ENCODE measurements around the gene ATP8B2.

The ATP8B2 gene

GRCh38 chr1:154329551-154330131 is 4.3 kb downstream of the ATP8B2 start:
- TF ChIP-seq EZH2phosphoT487 (IDR thresholded peaks at IDR 0.05; ENCODE audit: low read depth) (no peak), CTCF (IDR thresholded peaks at IDR 0.05; ENCODE audit: low read depth, low read length) (no peak)
- Histone ChIP-seq H3K27ac (ENCODE audit: low read length) (no peak overlapping the region), H3K9me3 (ENCODE audit: insufficient read depth, low read length) (no peaks in the 10 kb centered on the region), H3K36me3 (replicated peaks; ENCODE audit: low read depth, low read length) (peaks cover 17% of the 10 kb centered on the region), H3K4me3 (ENCODE audit: low read length) (no peak overlapping the region), H3K4me1 (ENCODE audit: low read length) (peaks cover 29% of the 10 kb centered on the region), H3K9ac (ENCODE audit: low read length) (no peak overlapping the region), H4K20me1 (ENCODE audit: insufficient read depth, low read length) (peaks cover 27% of the 10 kb centered on the region; the same call in 1 of the 2 replicates), H2AFZ (ENCODE audit: low read depth, low read length) (no peak overlapping the region), H3K79me2 (ENCODE audit: low read length) (peaks cover 24% of the 10 kb centered on the region), H3K27me3 (ENCODE audit: low read depth, low read length) (no peaks in the 10 kb centered on the region), H3K4me2 (ENCODE audit: low read length) (no peak overlapping the region)

GRCh38 chr1:154330669-154331068 is 5.3 kb downstream of the ATP8B2 start:
- H3K9ac ChIP-seq (ENCODE audit: low read length): no peak overlapping the region
- peaks cover 21% of the 10 kb centered on the region for H3K79me2 ChIP-seq (ENCODE audit: low read length)
- H2AFZ ChIP-seq (ENCODE audit: low read depth, low read length): no peak overlapping the region
- H3K36me3 ChIP-seq (replicated peaks; ENCODE audit: low read depth, low read length): peaks cover 23% of the 10 kb centered on the region
- H3K4me2 ChIP-seq (ENCODE audit: low read length): no peak overlapping the region
- H3K27me3 ChIP-seq (ENCODE audit: low read depth, low read length): no peaks in the 10 kb centered on the region
- no peaks in the 10 kb centered on the region for H3K9me3 ChIP-seq (ENCODE audit: insufficient read depth, low read length)
- H3K4me3 ChIP-seq (ENCODE audit: low read length): no peak overlapping the region
- no peak overlapping the region for H3K27ac ChIP-seq (ENCODE audit: low read length)
- peaks cover 32% of the 10 kb centered on the region for H3K4me1 ChIP-seq (ENCODE audit: low read length)
- TF ChIP-seq EZH2phosphoT487 (IDR thresholded peaks at IDR 0.05; ENCODE audit: low read depth) (no peak), CTCF (IDR thresholded peaks at IDR 0.05; ENCODE audit: low read depth, low read length) (no peak)
- H4K20me1 ChIP-seq (ENCODE audit: insufficient read depth, low read length): peaks cover 27% of the 10 kb centered on the region; the same call in 1 of the 2 replicates

- H3K27ac ChIP-seq (ENCODE audit: low read length): no peak overlapping the region
- H3K36me3 ChIP-seq (replicated peaks; ENCODE audit: low read depth, low read length): peaks cover 44% of the 10 kb centered on the region
- no peak overlapping the region for H3K4me2 ChIP-seq (ENCODE audit: low read length)
Observed at GRCh38 chr1:154334079-154335024, 9.0 kb downstream of the ATP8B2 start.

GRCh38 chr1:154335025-154335714 is 9.8 kb downstream of the ATP8B2 start:
- H2AFZ ChIP-seq (ENCODE audit: low read depth, low read length): no peak overlapping the region
- no peak overlapping the region for H3K4me3 ChIP-seq (ENCODE audit: low read length)
- H3K27ac ChIP-seq (ENCODE audit: low read length): no peak overlapping the region
- H3K79me2 ChIP-seq (ENCODE audit: low read length): no peaks in the 10 kb centered on the region
- H3K4me2 ChIP-seq (ENCODE audit: low read length): no peak overlapping the region
- TF ChIP-seq CTCF (IDR thresholded peaks at IDR 0.05; ENCODE audit: low read depth, low read length): peak; percentile 95
- no peak for TF ChIP-seq EZH2phosphoT487 (IDR thresholded peaks at IDR 0.05; ENCODE audit: low read depth)
- H4K20me1 ChIP-seq (ENCODE audit: insufficient read depth, low read length): 0 out of 2 replicates have a peak, but pooled peaks cover 1% of the 10 kb centered on the region
- H3K4me1 ChIP-seq (ENCODE audit: low read length): peaks cover 2% of the 10 kb centered on the region; the same call in 1 of the 2 replicates
- H3K9me3 ChIP-seq (ENCODE audit: insufficient read depth, low read length): no peaks in the 10 kb centered on the region
- H3K36me3 ChIP-seq (replicated peaks; ENCODE audit: low read depth, low read length): peaks cover 49% of the 10 kb centered on the region
- H3K27me3 ChIP-seq (ENCODE audit: low read depth, low read length): no peaks in the 10 kb centered on the region
- H3K9ac ChIP-seq (ENCODE audit: low read length): no peak overlapping the region

More at GRCh38 chr1:154334079-154335024, 9.0 kb downstream of the ATP8B2 start:
- Histone ChIP-seq H3K4me3 (ENCODE audit: low read length) (no peak overlapping the region), H2AFZ (ENCODE audit: low read depth, low read length) (no peak overlapping the region), H3K9me3 (ENCODE audit: insufficient read depth, low read length) (no peaks in the 10 kb centered on the region), H3K9ac (ENCODE audit: low read length) (no peak overlapping the region), H4K20me1 (ENCODE audit: insufficient read depth, low read length) (peaks cover 10% of the 10 kb centered on the region; the same call in 1 of the 2 replicates), H3K27me3 (ENCODE audit: low read depth, low read length) (no peaks in the 10 kb centered on the region), H3K79me2 (ENCODE audit: low read length) (no peaks in the 10 kb centered on the region), H3K4me1 (ENCODE audit: low read length) (peaks cover 4% of the 10 kb centered on the region; the same call in 1 of the 2 replicates)
- TF ChIP-seq EZH2phosphoT487 (IDR thresholded peaks at IDR 0.05; ENCODE audit: low read depth): no peak

All from OCI-LY3 (cell line).